H1 (cell line): ENCODE measurements around the gene ACADVL. TPM values are rescaled to one million over a fixed set of nuclear protein-coding genes. Genes with fewer than 3 reads are reported as not detected.

ENCODE experiments used
- CTBP2 ChIP-seq: IDR thresholded peaks from 2 replicates; pipeline ENCODE4 v1.7.0; 2011; ENCODE audit warnings: borderline replicate concordance, mild to moderate bottlenecking, moderate library complexity, mixed read lengths, low read length; ENCODE audit not compliant: insufficient read depth, insufficient read length
- POLR2AphosphoS5 ChIP-seq: IDR thresholded peaks from 2 replicates; pipeline ENCODE4 v1.6.1; 2011; ENCODE audit warnings: low read depth, low read length
- SRF ChIP-seq: IDR thresholded peaks from 2 replicates; pipeline ENCODE4 v1.6.1; 2011; ENCODE audit warnings: mild to moderate bottlenecking, low read depth, low read length, moderate library complexity
- polyA plus RNA-seq, 7 experiments: library from polyadenylated mRNA; depleted of rRNA in 3 of 7; stranded (reverse) in 5 of 7; unstranded in 2 of 7; fragments of >200 nt in 5 of 7; fragments of 200-250 nt in 2 of 7; gene quantifications; 1 replicate in 5 of 7; 2 replicates in 1 of 7; 4 replicates in 1 of 7; pipeline versions ENCODE4 v1.2.1 to v1.2.3, GENCODE V29; 2011 to 2013; ENCODE audit warnings: missing spikeins in 2 of 7, mixed read lengths in 2 of 7
- total RNA-seq: library from RNA; stranded (reverse); fragmentation: NEBNext Ultra II Directional; extraction: Animal tissue kit (Norgen Biotek cat#: 25700); gene quantifications from 2 replicates; pipeline ENCODE4 v1.2.1, GENCODE V29; 2021
- TF ChIP-seq, protein P1 (sequence below), 3 experiments: IDR thresholded peaks; 1 replicate in 2 of 3; 2 replicates in 1 of 3; pipeline versions ENCODE4 v1.5.1 to v1.6.1; 2011; ENCODE audit warnings: low read length in 3 of 3, mild to moderate bottlenecking in 3 of 3, inconsistent platforms in 2 of 3, low read depth in 1 of 3, moderate library complexity in 1 of 3; ENCODE audit not compliant: insufficient read depth in 1 of 3; ENCODE audit errors: control extremely low read depth in 1 of 3

The ACADVL gene
- total and polyA plus RNA-seq, 2 of the 8 experiments (the other 6 are each of a cell fraction or from before 2014, with no cell fraction given) = 181 to 231 TPM

DNA sequence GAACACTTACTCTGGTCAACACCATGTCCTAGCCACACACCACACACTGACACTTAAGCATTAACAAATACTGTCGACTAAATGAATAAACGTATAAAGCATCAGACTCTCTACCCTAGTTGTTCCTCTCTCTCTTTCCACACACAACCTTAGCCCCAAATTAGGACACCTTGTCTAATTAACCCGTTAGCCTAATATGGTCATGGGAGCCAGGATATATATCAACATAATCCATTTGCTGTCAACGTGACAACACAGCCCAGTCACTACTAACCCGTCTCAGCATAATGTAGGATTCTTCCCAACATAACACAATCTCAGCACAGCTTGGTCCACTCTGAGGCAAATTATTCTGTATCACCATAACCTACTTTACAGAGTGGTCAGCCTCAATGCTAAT lies 12.4 kb downstream of the ACADVL start (continued):
- no peak for TF ChIP-seq SRF
- TF ChIP-seq, protein P1, sequence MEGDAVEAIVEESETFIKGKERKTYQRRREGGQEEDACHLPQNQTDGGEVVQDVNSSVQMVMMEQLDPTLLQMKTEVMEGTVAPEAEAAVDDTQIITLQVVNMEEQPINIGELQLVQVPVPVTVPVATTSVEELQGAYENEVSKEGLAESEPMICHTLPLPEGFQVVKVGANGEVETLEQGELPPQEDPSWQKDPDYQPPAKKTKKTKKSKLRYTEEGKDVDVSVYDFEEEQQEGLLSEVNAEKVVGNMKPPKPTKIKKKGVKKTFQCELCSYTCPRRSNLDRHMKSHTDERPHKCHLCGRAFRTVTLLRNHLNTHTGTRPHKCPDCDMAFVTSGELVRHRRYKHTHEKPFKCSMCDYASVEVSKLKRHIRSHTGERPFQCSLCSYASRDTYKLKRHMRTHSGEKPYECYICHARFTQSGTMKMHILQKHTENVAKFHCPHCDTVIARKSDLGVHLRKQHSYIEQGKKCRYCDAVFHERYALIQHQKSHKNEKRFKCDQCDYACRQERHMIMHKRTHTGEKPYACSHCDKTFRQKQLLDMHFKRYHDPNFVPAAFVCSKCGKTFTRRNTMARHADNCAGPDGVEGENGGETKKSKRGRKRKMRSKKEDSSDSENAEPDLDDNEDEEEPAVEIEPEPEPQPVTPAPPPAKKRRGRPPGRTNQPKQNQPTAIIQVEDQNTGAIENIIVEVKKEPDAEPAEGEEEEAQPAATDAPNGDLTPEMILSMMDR (IDR thresholded peaks at IDR 0.05; ENCODE audit: control extremely low read depth in 1 of 3, insufficient read depth in 1 of 3, low read depth in 1 of 3, low read length in 3 of 3) = no peak
- no peak for TF ChIP-seq POLR2AphosphoS5
- no peak for TF ChIP-seq CTBP2
